Lung (tissue), 12 donors: ENCODE results near the gene TPM2. TPM values are rescaled to one million over a fixed set of nuclear protein-coding genes. Genes with fewer than 3 reads are reported as not detected.

Experiments
- ATAC-seq: fragments of 200-7000 bp; cut with Tn5 transposase; one replicate; pipeline ENCODE4 v1.9.1; 2020; ENCODE audit warnings: moderate number of reproducible peaks; ENCODE audit not compliant: insufficient read depth, low FRiP score
- DNase-seq, 3 donors: peaks; one replicate each; pipeline ENCODE4 v3.0.0-alpha.2; 2013 to 2017
- H3K27ac ChIP-seq, 2 donors: one replicate each; pipeline ENCODE4 v1.5.1; 2013; ENCODE audit warnings: mild to moderate bottlenecking in 2 of 2, moderate library complexity in 2 of 2, control low read depth in 1 of 2, inconsistent platforms in 1 of 2, low read depth in 1 of 2, low read length in 1 of 2
- H3K27me3 ChIP-seq, 3 donors: one replicate each; pipeline ENCODE4 v1.5.1; 2013; ENCODE audit warnings: low read length in 2 of 3; ENCODE audit not compliant: control insufficient read depth in 3 of 3, insufficient read depth in 3 of 3
- H3K36me3 ChIP-seq, 4 donors: one replicate each; pipeline ENCODE4 v1.5.1; 2013; ENCODE audit warnings: low read length in 4 of 4, mild to moderate bottlenecking in 1 of 4, moderate library complexity in 1 of 4; ENCODE audit not compliant: control insufficient read depth in 4 of 4, insufficient read depth in 4 of 4
- H3K4me1 ChIP-seq, 5 donors: one replicate each; pipeline ENCODE4 v1.5.1; 2013; ENCODE audit warnings: low read length in 5 of 5, mild to moderate bottlenecking in 2 of 5, moderate library complexity in 1 of 5; ENCODE audit not compliant: control insufficient read depth in 5 of 5, insufficient read depth in 5 of 5
- H3K4me3 ChIP-seq: one replicate; pipeline ENCODE4 v1.5.1; 2013; ENCODE audit warnings: mild to moderate bottlenecking, control low read depth, moderate library complexity
- H3K9ac ChIP-seq, 2 donors: one replicate each; pipeline ENCODE4 v1.5.1; 2013; ENCODE audit warnings: low read length in 2 of 2, control low read depth in 1 of 2; ENCODE audit not compliant: insufficient read depth in 1 of 2
- H3K9me3 ChIP-seq, 4 donors: one replicate each; pipeline ENCODE4 v1.5.1; 2013; ENCODE audit warnings: low read length in 3 of 4, mild to moderate bottlenecking in 1 of 4, moderate library complexity in 1 of 4; ENCODE audit not compliant: control insufficient read depth in 4 of 4, insufficient read depth in 3 of 4
- CTCF ChIP-seq: IDR thresholded peaks from 2 replicates; pipeline ENCODE4 v1.5.1; 2012; ENCODE audit warnings: mild to moderate bottlenecking; ENCODE audit errors: control extremely low read depth, extremely low read depth
- WGBS, 2 donors: extraction: QIAGEN DNeasy Blood & Tissue Kit; methylation state at CpG; one replicate each; pipeline ENCODE4 v1.1.7; 2013; 5-methylcytosine and 5-hydroxymethylcytosine counted together
- polyA plus RNA-seq, 2 donors: library from polyadenylated mRNA; stranded (reverse); fragments of 200-250 nt; gene quantifications; one replicate each; pipeline ENCODE4 v1.2.1, GENCODE V29; 2013
- total RNA-seq, 2 donors: library from RNA; depleted of rRNA in 1 of 2; stranded (reverse); fragments of >200 nt in 1 of 2; gene quantifications; one replicate each; pipeline ENCODE4 v1.2.1, GENCODE V29; 2014 to 2021
- donor health status: control.
- donor health status: control.
- donor health status: Bipolar disorder and iron deficiency.
- donor health status: healthy.
- donor health status: DM: yes; HTN: yes; CAD: no.

TPM2 gene
- total and polyA plus RNA-seq, 4 donors, result 96.0 to 494 (median 209) TPM

- 1 to 5% methylated on average over 10 of the region's 10 CpGs for WGBS, 2 donors
Measured at GRCh38 chr9:35728041-35728971, 38.6 kb upstream of the TPM2 start.

GRCh38 chr9:35727676-35728040 lies 37.9 kb upstream of the TPM2 start:
- no peaks in the 10 kb centered on the region for H3K9me3 ChIP-seq
- peaks cover 10 to 52% (median 25%) of the 10 kb centered on the region in 5 donors for H3K4me1 ChIP-seq
- peaks cover 19 to 38% (median 30%) of the 10 kb centered on the region in 4 donors for H3K36me3 ChIP-seq
- DNase-seq (peak in 1 of 3 donors; percentile 27), ATAC-seq (no peak)
- H3K27ac ChIP-seq, result peak overlapping the region; percentile 60 to 89
- H3K4me3 ChIP-seq, result no peak overlapping the region
- 11 to 20% methylated on average over 5 of the region's 5 CpGs for WGBS, 2 donors
- H3K9ac ChIP-seq, result peak overlapping the region; percentile 50 to 63
- no peak for TF ChIP-seq CTCF
- no peaks in the 10 kb centered on the region for H3K27me3 ChIP-seq

More at GRCh38 chr9:35728041-35728971, 38.6 kb upstream of the TPM2 start:
- DNase-seq, result peak; percentile 89 to 95 (median 94)
- peaks cover 10 to 59% (median 26%) of the 10 kb centered on the region in 5 donors for H3K4me1 ChIP-seq
- TF ChIP-seq CTCF, result no peak
- ATAC-seq, result no peak
- H3K9me3 ChIP-seq, result no peaks in the 10 kb centered on the region
- no peaks in the 10 kb centered on the region for H3K27me3 ChIP-seq
- peak overlapping the region; percentile 87 to 89 for H3K27ac ChIP-seq
- H3K36me3 ChIP-seq, result peaks cover 17 to 33% (median 26%) of the 10 kb centered on the region in 4 donors
- H3K9ac ChIP-seq, result peak overlapping the region; percentile 50 to 73
- no peak overlapping the region for H3K4me3 ChIP-seq

- TF ChIP-seq CTCF, result no peak
- DNase-seq, result peak; percentile 8 to 32 (median 19)
- Histone ChIP-seq H3K27me3 (no peaks in the 10 kb centered on the region), H3K27ac (peak overlapping the region; percentile 60 to 89), H3K9me3 (no peaks in the 10 kb centered on the region), H3K4me1 (peaks cover 10 to 52% (median 25%) of the 10 kb centered on the region in 5 donors), H3K4me3 (no peak overlapping the region), H3K9ac (peak overlapping the region in 1 of 2 donors; percentile 63), H3K36me3 (peaks cover 27 to 44% (median 37%) of the 10 kb centered on the region in 4 donors)
- WGBS, 2 donors, result 18 to 29% methylated on average over 3 of the region's 3 CpGs
- no peak for ATAC-seq
Measured at GRCh38 chr9:35726931-35727330, 37.2 kb upstream of the TPM2 start.
